Measurements from ENCODE around the gene GLT8D1. TPM values are rescaled to one million over a fixed set of nuclear protein-coding genes. Genes with fewer than 3 reads are reported as not detected.

The GLT8D1 gene
- total and polyA plus RNA-seq, 2 experiments from 2014 or later: 30.0 to 40.8 TPM

GRCh38 chr3:52693071-52693470 is 12.5 kb downstream of the GLT8D1 start:
- no peaks in the 10 kb centered on the region for H3K9me3 Mint-ChIP-seq
- no peak overlapping the region for H3K4me3 ChIP-seq
- no peaks in the 10 kb centered on the region for H3K4me1 Mint-ChIP-seq
- peaks cover 80% of the 10 kb centered on the region for H3K36me3 ChIP-seq (ENCODE audit: insufficient read depth)
- DNase-seq (ENCODE audit: low spot score): no peak
- ATAC-seq: no peak
- H4K20me1 ChIP-seq (replicated peaks; ENCODE audit: insufficient read depth): peaks cover 57% of the 10 kb centered on the region
- no peaks in the 10 kb centered on the region for H3K4me1 ChIP-seq (ENCODE audit: insufficient read depth)
- H3F3A ChIP-seq (replicated peaks; ENCODE audit: low read depth): peaks cover 86% of the 10 kb centered on the region
- H3K9me2 ChIP-seq (ENCODE audit: insufficient read depth): no peaks in the 10 kb centered on the region
- H3K27ac ChIP-seq (ENCODE audit: low read depth): no peak overlapping the region
- H3K4me3 Mint-ChIP-seq: no peak overlapping the region
- H3K27me3 ChIP-seq (ENCODE audit: insufficient read depth): no peaks in the 10 kb centered on the region
- no peak overlapping the region for H2AFZ ChIP-seq
- TF ChIP-seq JUNB (IDR thresholded peaks at IDR 0.05; ENCODE audit: unreplicated experiment): no peak
- TF ChIP-seq POLR2AphosphoS5 (IDR thresholded peaks at IDR 0.05; ENCODE audit: low read depth): no peak
- no peak for TF ChIP-seq EZH2phosphoT487 (IDR thresholded peaks at IDR 0.05; ENCODE audit: unreplicated experiment)
- TF ChIP-seq ZNF331 (CRISPR knock-in tag; IDR thresholded peaks at IDR 0.05; ENCODE audit: low read depth): no peak
- no peak for TF ChIP-seq CREB1 (CRISPR knock-in tag; IDR thresholded peaks at IDR 0.05; ENCODE audit: low read depth)
- no peak for TF ChIP-seq CTCF (conservative IDR thresholded peaks at IDR 0.05; ENCODE audit: low read depth in 2 of 2)
- TF ChIP-seq ETS1 (IDR thresholded peaks at IDR 0.05): no peak
- TF ChIP-seq STAT1 (IDR thresholded peaks at IDR 0.05; ENCODE audit: unreplicated experiment): no peak
- TF ChIP-seq, protein P1, sequence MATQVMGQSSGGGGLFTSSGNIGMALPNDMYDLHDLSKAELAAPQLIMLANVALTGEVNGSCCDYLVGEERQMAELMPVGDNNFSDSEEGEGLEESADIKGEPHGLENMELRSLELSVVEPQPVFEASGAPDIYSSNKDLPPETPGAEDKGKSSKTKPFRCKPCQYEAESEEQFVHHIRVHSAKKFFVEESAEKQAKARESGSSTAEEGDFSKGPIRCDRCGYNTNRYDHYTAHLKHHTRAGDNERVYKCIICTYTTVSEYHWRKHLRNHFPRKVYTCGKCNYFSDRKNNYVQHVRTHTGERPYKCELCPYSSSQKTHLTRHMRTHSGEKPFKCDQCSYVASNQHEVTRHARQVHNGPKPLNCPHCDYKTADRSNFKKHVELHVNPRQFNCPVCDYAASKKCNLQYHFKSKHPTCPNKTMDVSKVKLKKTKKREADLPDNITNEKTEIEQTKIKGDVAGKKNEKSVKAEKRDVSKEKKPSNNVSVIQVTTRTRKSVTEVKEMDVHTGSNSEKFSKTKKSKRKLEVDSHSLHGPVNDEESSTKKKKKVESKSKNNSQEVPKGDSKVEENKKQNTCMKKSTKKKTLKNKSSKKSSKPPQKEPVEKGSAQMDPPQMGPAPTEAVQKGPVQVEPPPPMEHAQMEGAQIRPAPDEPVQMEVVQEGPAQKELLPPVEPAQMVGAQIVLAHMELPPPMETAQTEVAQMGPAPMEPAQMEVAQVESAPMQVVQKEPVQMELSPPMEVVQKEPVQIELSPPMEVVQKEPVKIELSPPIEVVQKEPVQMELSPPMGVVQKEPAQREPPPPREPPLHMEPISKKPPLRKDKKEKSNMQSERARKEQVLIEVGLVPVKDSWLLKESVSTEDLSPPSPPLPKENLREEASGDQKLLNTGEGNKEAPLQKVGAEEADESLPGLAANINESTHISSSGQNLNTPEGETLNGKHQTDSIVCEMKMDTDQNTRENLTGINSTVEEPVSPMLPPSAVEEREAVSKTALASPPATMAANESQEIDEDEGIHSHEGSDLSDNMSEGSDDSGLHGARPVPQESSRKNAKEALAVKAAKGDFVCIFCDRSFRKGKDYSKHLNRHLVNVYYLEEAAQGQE (IDR thresholded peaks at IDR 0.05; ENCODE audit: unreplicated experiment): no peak
- TF ChIP-seq EZH2 (IDR thresholded peaks at IDR 0.05; ENCODE audit: low read depth, unreplicated experiment): no peak
- TF ChIP-seq NANOG (IDR thresholded peaks at IDR 0.05; ENCODE audit: borderline replicate concordance): no peak
- no peak for TF ChIP-seq ZNF114 (CRISPR knock-in tag; IDR thresholded peaks at IDR 0.05)
- TF ChIP-seq, protein P2, sequence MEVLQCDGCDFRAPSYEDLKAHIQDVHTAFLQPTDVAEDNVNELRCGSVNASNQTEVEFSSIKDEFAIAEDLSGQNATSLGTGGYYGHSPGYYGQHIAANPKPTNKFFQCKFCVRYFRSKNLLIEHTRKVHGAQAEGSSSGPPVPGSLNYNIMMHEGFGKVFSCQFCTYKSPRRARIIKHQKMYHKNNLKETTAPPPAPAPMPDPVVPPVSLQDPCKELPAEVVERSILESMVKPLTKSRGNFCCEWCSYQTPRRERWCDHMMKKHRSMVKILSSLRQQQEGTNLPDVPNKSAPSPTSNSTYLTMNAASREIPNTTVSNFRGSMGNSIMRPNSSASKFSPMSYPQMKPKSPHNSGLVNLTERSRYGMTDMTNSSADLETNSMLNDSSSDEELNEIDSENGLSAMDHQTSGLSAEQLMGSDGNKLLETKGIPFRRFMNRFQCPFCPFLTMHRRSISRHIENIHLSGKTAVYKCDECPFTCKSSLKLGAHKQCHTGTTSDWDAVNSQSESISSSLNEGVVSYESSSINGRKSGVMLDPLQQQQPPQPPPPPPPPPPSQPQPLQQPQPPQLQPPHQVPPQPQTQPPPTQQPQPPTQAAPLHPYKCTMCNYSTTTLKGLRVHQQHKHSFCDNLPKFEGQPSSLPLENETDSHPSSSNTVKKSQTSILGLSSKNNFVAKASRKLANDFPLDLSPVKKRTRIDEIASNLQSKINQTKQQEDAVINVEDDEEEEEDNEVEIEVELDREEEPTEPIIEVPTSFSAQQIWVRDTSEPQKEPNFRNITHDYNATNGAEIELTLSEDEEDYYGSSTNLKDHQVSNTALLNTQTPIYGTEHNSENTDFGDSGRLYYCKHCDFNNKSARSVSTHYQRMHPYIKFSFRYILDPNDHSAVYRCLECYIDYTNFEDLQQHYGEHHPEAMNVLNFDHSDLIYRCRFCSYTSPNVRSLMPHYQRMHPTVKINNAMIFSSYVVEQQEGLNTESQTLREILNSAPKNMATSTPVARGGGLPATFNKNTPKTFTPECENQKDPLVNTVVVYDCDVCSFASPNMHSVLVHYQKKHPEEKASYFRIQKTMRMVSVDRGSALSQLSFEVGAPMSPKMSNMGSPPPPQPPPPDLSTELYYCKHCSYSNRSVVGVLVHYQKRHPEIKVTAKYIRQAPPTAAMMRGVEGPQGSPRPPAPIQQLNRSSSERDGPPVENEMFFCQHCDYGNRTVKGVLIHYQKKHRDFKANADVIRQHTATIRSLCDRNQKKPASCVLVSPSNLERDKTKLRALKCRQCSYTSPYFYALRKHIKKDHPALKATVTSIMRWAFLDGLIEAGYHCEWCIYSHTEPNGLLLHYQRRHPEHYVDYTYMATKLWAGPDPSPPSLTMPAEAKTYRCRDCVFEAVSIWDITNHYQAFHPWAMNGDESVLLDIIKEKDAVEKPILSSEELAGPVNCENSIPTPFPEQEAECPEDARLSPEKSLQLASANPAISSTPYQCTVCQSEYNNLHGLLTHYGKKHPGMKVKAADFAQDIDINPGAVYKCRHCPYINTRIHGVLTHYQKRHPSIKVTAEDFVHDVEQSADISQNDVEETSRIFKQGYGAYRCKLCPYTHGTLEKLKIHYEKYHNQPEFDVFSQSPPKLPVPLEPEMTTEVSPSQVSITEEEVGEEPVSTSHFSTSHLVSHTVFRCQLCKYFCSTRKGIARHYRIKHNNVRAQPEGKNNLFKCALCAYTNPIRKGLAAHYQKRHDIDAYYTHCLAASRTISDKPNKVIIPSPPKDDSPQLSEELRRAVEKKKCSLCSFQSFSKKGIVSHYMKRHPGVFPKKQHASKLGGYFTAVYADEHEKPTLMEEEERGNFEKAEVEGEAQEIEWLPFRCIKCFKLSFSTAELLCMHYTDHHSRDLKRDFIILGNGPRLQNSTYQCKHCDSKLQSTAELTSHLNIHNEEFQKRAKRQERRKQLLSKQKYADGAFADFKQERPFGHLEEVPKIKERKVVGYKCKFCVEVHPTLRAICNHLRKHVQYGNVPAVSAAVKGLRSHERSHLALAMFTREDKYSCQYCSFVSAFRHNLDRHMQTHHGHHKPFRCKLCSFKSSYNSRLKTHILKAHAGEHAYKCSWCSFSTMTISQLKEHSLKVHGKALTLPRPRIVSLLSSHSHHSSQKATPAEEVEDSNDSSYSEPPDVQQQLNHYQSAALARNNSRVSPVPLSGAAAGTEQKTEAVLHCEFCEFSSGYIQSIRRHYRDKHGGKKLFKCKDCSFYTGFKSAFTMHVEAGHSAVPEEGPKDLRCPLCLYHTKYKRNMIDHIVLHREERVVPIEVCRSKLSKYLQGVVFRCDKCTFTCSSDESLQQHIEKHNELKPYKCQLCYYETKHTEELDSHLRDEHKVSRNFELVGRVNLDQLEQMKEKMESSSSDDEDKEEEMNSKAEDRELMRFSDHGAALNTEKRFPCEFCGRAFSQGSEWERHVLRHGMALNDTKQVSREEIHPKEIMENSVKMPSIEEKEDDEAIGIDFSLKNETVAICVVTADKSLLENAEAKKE (CRISPR knock-in tag; IDR thresholded peaks at IDR 0.05): no peak
- no peak overlapping the region for H3K4me2 ChIP-seq
- H3K79me2 ChIP-seq (replicated peaks; ENCODE audit: insufficient read depth): peaks cover 29% of the 10 kb centered on the region
- no peak overlapping the region for H3K27ac Mint-ChIP-seq
- H3K36me3 Mint-ChIP-seq (ENCODE audit: low read depth): peaks cover 94% of the 10 kb centered on the region
- H3K27me3 Mint-ChIP-seq (ENCODE audit: insufficient read depth, low read depth, poor library complexity): peaks cover 3% of the 10 kb centered on the region

All from GM23338 (cell line).